K562 (cell line): ENCODE data around the gene PEX3. TPM values are rescaled to one million over a fixed set of nuclear protein-coding genes. Genes with fewer than 3 reads are reported as not detected.
A peak's percentile ranks its signal among the peaks of the same experiment; 100 is the strongest.

Source experiments
- ARID4B ChIP-seq: sonication (generic); formaldehyde crosslinking; IDR thresholded peaks from 2 replicates; pipeline ENCODE4 v1.8.0; 2022; ENCODE audit warnings: mild to moderate bottlenecking, missing genetic modification reagents
- BCLAF1 ChIP-seq, 2 experiments: fragments of 450-650 bp in 1 of 2; IDR thresholded peaks; 2 replicates each; pipeline ENCODE4 v1.6.1; 2011 to 2017; ENCODE audit warnings: low read depth in 2 of 2, antibody characterized with exemption in 1 of 2, borderline replicate concordance in 1 of 2, low read length in 1 of 2, mild to moderate bottlenecking in 1 of 2, mixed read lengths in 1 of 2; ENCODE audit not compliant: control insufficient read depth in 1 of 2
- CHAMP1 ChIP-seq: fragments of 450-650 bp; IDR thresholded peaks from 2 replicates; pipeline ENCODE4 v1.6.1; 2016; ENCODE audit warnings: mild to moderate bottlenecking
- DLX4 ChIP-seq: fragments of 250-450 bp; sonication (Bioruptor Pico); IDR thresholded peaks from 2 replicates; pipeline ENCODE4 v1.6.1; 2021; ENCODE audit warnings: mild to moderate bottlenecking
- DPF2 ChIP-seq: fragments of 450-650 bp; IDR thresholded peaks from 2 replicates; pipeline ENCODE4 v1.6.1; 2016
- ELF1 ChIP-seq: fragments of 200-800 bp; sonication (Bioruptor generic); IDR thresholded peaks from 2 replicates; pipeline ENCODE4 v1.6.1; 2016; ENCODE audit warnings: missing genetic modification characterization, missing compliant biosample characterization
- MCM3 ChIP-seq: fragments of 450-650 bp; IDR thresholded peaks from 2 replicates; pipeline ENCODE4 v1.6.1; 2016
- MEF2A ChIP-seq: IDR thresholded peaks from 2 replicates; pipeline ENCODE4 v1.6.1; 2011; ENCODE audit warnings: low read depth, mild to moderate bottlenecking, low read length, moderate library complexity; ENCODE audit not compliant: control insufficient read depth
- MTA2 ChIP-seq: fragments of 450-650 bp; IDR thresholded peaks from 2 replicates; pipeline ENCODE4 v1.6.1; 2016; ENCODE audit warnings: low read depth
- NCOA1 ChIP-seq: fragments of 450-650 bp; IDR thresholded peaks from 2 replicates; pipeline ENCODE4 v1.6.1; 2016; ENCODE audit warnings: low read depth
- SMARCA4 ChIP-seq: fragments of 450-650 bp; IDR thresholded peaks from 2 replicates; pipeline ENCODE4 v1.6.1; 2016
- SRF ChIP-seq, 2 experiments: fragments of 250-450, 450-650 bp in 1 of 2; sonication (Bioruptor Pico) in 1 of 2; sonication (generic) in 1 of 2; formaldehyde crosslinking; IDR thresholded peaks; 2 replicates each; pipeline versions ENCODE4 v1.5.0 to v1.5.1; 2020 to 2022; ENCODE audit warnings: mild to moderate bottlenecking in 1 of 2, missing genetic modification reagents in 1 of 2
- SRSF7 ChIP-seq: fragments of 200-400 bp; formaldehyde crosslinking; optimal IDR thresholded peaks from 2 replicates; pipeline ENCODE3; 2017; ENCODE audit warnings: mild to moderate bottlenecking, low read depth, low read length
- ZBTB17 ChIP-seq: fragments of 450-650 bp; formaldehyde crosslinking; IDR thresholded peaks from 2 replicates; pipeline ENCODE4 v1.4.0; 2020; ENCODE audit warnings: mild to moderate bottlenecking
- ZC3H11A ChIP-seq: IDR thresholded peaks from 2 replicates; pipeline ENCODE4 v1.6.1; 2012; ENCODE audit warnings: low read depth, low read length, improper control_type of control experiment
- ZEB2 ChIP-seq: fragments of 450-650 bp; IDR thresholded peaks from 2 replicates; pipeline ENCODE4 v1.6.1; 2016
- ZNF124 ChIP-seq: sonication (generic); formaldehyde crosslinking; IDR thresholded peaks from 2 replicates; pipeline ENCODE4 v1.8.1; 2022; ENCODE audit warnings: missing genetic modification reagents
- ZNF696 ChIP-seq: fragments of 250-450 bp; sonication (Bioruptor Pico); conservative IDR thresholded peaks from 2 replicates; pipeline ENCODE4 v1.4.0; 2020; ENCODE audit warnings: mild to moderate bottlenecking, moderate library complexity
- polyA plus RNA-seq, 8 experiments: library from polyadenylated mRNA; depleted of rRNA in 4 of 8; stranded (reverse) in 5 of 8; unstranded in 3 of 8; fragments of >200 nt; fragmentation: Nextera tagmentation in 2 of 8; fragmentation: Illumina TruSeq in 1 of 8; extraction: Ambion mirVana in 2 of 8; extraction: Trizol in 1 of 8; gene quantifications; 2 replicates each; pipeline versions ENCODE4 v1.2.1 to v1.2.3, GENCODE V29; 2011 to 2014; ENCODE audit warnings: inconsistent platforms in 1 of 8, missing spikeins in 1 of 8
- total RNA-seq, 7 experiments: library from RNA; depleted of rRNA in 6 of 7; stranded (reverse); fragments of >200 nt in 6 of 7; fragmentation: Illumina TruSeq in 2 of 7; extraction: Trizol in 2 of 7; gene quantifications; 2 replicates each; pipeline versions ENCODE4 v1.2.1 to v1.2.3, GENCODE V29; 2011 to 2021; ENCODE audit warnings: low replicate concordance in 1 of 7

The PEX3 gene
- total and polyA plus RNA-seq, 9 of the 15 experiments (the other 6 are each of a cell fraction or from before 2014, with no cell fraction given) = 17.3 to 69.6 (median 32.7) TPM

GRCh38 chr6:143510991-143511891 is 60.6 kb downstream of the PEX3 start, which contains the start of gene FUCA2 (continued):
- TF ChIP-seq SRSF7 = no peak
- no peak; the same call in 1 of the 2 replicates for TF ChIP-seq ZEB2
- no peak for TF ChIP-seq NCOA1
- peak; percentile 97; the same call in 1 of the 2 replicates for TF ChIP-seq ARID4B (CRISPR knock-in tag)
- no peak for TF ChIP-seq ZNF124 (CRISPR knock-in tag)
- TF ChIP-seq CHAMP1 = no peak; the same call in 1 of the 2 replicates
- TF ChIP-seq SMARCA4 = peak; percentile 45; the same call in 1 of the 2 replicates
- no peak for TF ChIP-seq ZC3H11A
- no peak; a peak in 1 of 4 replicates for TF ChIP-seq SRF (CRISPR knock-in tag; IDR thresholded peaks at IDR 0.05)
- peak in 1 of 2 experiments; percentile 41; a peak in 1 of 4 replicates for TF ChIP-seq BCLAF1 (IDR thresholded peaks at IDR 0.05; ENCODE audit: borderline replicate concordance in 1 of 2, control insufficient read depth in 1 of 2, low read depth in 2 of 2, low read length in 1 of 2)
- TF ChIP-seq ELF1 = peak; percentile 89
- no peak for TF ChIP-seq MEF2A
- no peak for TF ChIP-seq ZNF696 (CRISPR knock-in tag)
- no peak for TF ChIP-seq DLX4 (CRISPR knock-in tag)
- TF ChIP-seq DPF2 = peak; percentile 46; the same call in 1 of the 2 replicates
- no peak for TF ChIP-seq MCM3
- peak; percentile 59; the same call in 1 of the 2 replicates for TF ChIP-seq ZBTB17 (CRISPR knock-in tag)
- no peak; the same call in 1 of the 2 replicates for TF ChIP-seq MTA2
